Activated naive CD4-positive, alpha-beta T cell treated with anti-CD3 and anti-CD28 coated beads, Interleukin-2, amount 10 ng/mL, durations not matched to agents 7 days and 5 days (primary cell): Measurements from ENCODE around the gene MEIKIN.
"Not testable (repeated sequence)": the region's sequence is repeated elsewhere in the genome, so short reads cannot be mapped to it uniquely, and the experiment has no call there.

ENCODE experiments used
- CTCF ChIA-PET: fragments of 350-600 bp; sonication (Branson Sonifier 250); formaldehyde crosslinking; loops from one replicate; lab custom pipeline; 2021; ENCODE audit warnings: antibody characterized with exemption; lab: Charles Lee
- DNase-seq: peaks from one replicate; pipeline ENCODE4 v3.0.0-alpha.2; 2020
- H3K27ac Mint-ChIP-seq: one replicate; pipeline ENCODE4 v1.8.0; 2021; ENCODE audit warnings: mild to moderate bottlenecking, moderate library complexity, mixed read lengths
- H3K27me3 Mint-ChIP-seq: one replicate; pipeline ENCODE4 v1.8.0; 2021; ENCODE audit warnings: mild to moderate bottlenecking, mixed read lengths
- H3K36me3 Mint-ChIP-seq: one replicate; pipeline ENCODE4 v1.8.0; 2021; ENCODE audit warnings: mixed read lengths
- H3K4me1 Mint-ChIP-seq: one replicate; pipeline ENCODE4 v1.8.0; 2021; ENCODE audit warnings: mixed read lengths
- H3K4me3 Mint-ChIP-seq: one replicate; pipeline ENCODE4 v1.8.0; 2021; ENCODE audit warnings: mild to moderate bottlenecking, moderate library complexity, mixed read lengths
- H3K9me3 Mint-ChIP-seq: one replicate; pipeline ENCODE4 v1.8.0; 2021; ENCODE audit warnings: mixed read lengths

The MEIKIN gene

DNA sequence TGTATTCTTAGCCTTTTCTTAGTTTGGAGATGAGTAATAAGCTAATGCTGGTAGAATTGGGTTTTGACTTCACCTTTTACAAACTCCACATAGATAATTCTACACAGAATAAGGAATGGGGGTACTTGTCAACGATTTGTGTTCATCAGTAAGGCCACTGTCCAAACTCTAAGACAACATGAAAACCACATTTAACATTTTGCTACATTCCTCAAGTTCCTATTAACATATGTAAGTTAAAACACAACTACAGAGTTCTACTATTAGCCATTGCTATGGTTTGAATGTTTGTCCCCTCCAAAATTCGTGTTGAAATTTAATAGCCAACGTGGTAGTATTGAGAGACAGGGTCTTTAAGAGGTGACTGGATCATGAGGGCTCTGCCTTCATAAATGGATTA lies 31.9 kb downstream of the MEIKIN start:
- H3K27ac Mint-ChIP-seq = no peak overlapping the region
- H3K36me3 Mint-ChIP-seq = peaks cover 5% of the 10 kb centered on the region
- H3K27me3 Mint-ChIP-seq = peaks cover 13% of the 10 kb centered on the region
- H3K4me3 Mint-ChIP-seq = no peak overlapping the region
- no peak for DNase-seq
- peaks cover 9% of the 10 kb centered on the region for H3K9me3 Mint-ChIP-seq
- no peaks in the 10 kb centered on the region for H3K4me1 Mint-ChIP-seq
- CTCF ChIA-PET = no interaction called here

GRCh38 chr5:131906668-131907067 lies 38.8 kb downstream of the MEIKIN start:
- no peak overlapping the region for H3K4me3 Mint-ChIP-seq
- H3K9me3 Mint-ChIP-seq = peaks cover 65% of the 10 kb centered on the region
- peaks cover 54% of the 10 kb centered on the region for H3K36me3 Mint-ChIP-seq
- CTCF ChIA-PET = no interaction called here
- no peak overlapping the region for H3K27ac Mint-ChIP-seq
- H3K27me3 Mint-ChIP-seq = no peaks in the 10 kb centered on the region
- peaks cover 16% of the 10 kb centered on the region for H3K4me1 Mint-ChIP-seq
- no peak for DNase-seq

GRCh38 chr5:131902266-131902665 lies 43.2 kb downstream of the MEIKIN start:
- DNase-seq = peak; percentile 41
- peaks cover 70% of the 10 kb centered on the region for H3K36me3 Mint-ChIP-seq
- CTCF ChIA-PET, H3K4me3 Mint-ChIP-seq, H3K27me3 Mint-ChIP-seq: not testable (repeated sequence)
- H3K27ac Mint-ChIP-seq = peak overlapping the region; percentile 88
- H3K9me3 Mint-ChIP-seq = peaks cover 81% of the 10 kb centered on the region
- peaks cover 34% of the 10 kb centered on the region for H3K4me1 Mint-ChIP-seq

DNA sequence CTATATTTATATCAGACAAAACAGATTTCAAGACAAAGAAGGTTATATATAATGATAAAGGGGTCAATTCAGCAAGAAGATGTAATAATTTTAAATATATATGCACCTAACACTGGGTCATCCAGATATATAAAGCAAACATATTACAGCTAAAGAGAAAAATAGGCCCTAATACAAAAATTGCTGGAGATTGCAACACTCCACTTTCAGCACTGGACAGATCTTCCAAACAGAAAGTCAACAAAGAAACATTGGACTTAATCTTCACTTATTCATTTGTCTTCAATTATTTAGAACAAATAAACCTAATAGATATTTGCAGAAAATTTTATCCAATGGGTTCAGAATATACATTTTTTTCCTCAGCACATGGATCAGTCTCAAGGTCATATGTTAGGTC lies 45.8 kb downstream of the MEIKIN start:
- peaks cover 65% of the 10 kb centered on the region for H3K36me3 Mint-ChIP-seq
- no peak overlapping the region for H3K4me3 Mint-ChIP-seq
- H3K9me3 Mint-ChIP-seq = peaks cover 81% of the 10 kb centered on the region
- H3K27me3 Mint-ChIP-seq = peaks cover 10% of the 10 kb centered on the region
- H3K4me1 Mint-ChIP-seq = peaks cover 34% of the 10 kb centered on the region
- CTCF ChIA-PET = interaction anchor here (1.4 kb wide), 1 partner anchor 27 kb away, joined by 4 read pairs; no protein-coding TSS in a partner anchor
- peak overlapping the region; percentile 56 for H3K27ac Mint-ChIP-seq
- no peak for DNase-seq

GRCh38 chr5:131883984-131884383 lies 61.5 kb downstream of the MEIKIN start:
- no peak overlapping the region for H3K4me3 Mint-ChIP-seq
- H3K9me3 Mint-ChIP-seq = no peaks in the 10 kb centered on the region
- CTCF ChIA-PET = no interaction called here
- no peaks in the 10 kb centered on the region for H3K4me1 Mint-ChIP-seq
- no peaks in the 10 kb centered on the region for H3K36me3 Mint-ChIP-seq
- H3K27me3 Mint-ChIP-seq = peaks cover 14% of the 10 kb centered on the region
- no peak for DNase-seq
- H3K27ac Mint-ChIP-seq = no peak overlapping the region

- Mint-ChIP-seq H3K27ac (no peak overlapping the region), H3K36me3 (peaks cover 1% of the 10 kb centered on the region), H3K4me1 (no peaks in the 10 kb centered on the region), H3K4me3 (no peak overlapping the region), H3K9me3 (peaks cover 2% of the 10 kb centered on the region), H3K27me3 (peaks cover 7% of the 10 kb centered on the region)
- CTCF ChIA-PET = no interaction called here
- no peak for DNase-seq
Observed at GRCh38 chr5:131879705-131880104, 65.8 kb downstream of the MEIKIN start.

- Mint-ChIP-seq H3K9me3 (peaks cover 2% of the 10 kb centered on the region), H3K4me1 (no peaks in the 10 kb centered on the region), H3K27ac (no peak overlapping the region), H3K4me3 (no peak overlapping the region), H3K27me3 (no peaks in the 10 kb centered on the region), H3K36me3 (peaks cover 1% of the 10 kb centered on the region)
- CTCF ChIA-PET = no interaction called here
- no peak for DNase-seq
Observed at GRCh38 chr5:131877873-131878272, 67.6 kb downstream of the MEIKIN start.

DNA sequence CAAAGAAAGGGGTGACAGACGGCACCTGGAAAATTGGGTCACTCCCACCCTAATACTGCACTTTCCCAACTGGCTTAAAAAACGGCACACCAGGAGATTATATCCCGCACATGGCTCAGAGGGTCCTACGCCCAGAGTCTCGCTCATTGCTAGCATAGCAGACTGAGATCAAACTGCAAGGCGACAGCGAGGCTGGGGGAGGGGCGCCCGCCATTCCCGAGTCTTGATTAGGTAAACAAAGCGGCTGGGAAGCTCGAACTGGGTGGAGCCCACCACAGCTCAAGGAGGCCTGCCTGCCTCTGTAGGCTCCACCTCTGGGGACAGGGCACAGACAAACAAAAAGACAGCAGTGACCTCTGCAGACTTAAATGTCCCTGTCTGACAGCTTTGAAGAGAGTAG lies 74.2 kb downstream of the MEIKIN start:
- H3K4me1 Mint-ChIP-seq, CTCF ChIA-PET, H3K4me3 Mint-ChIP-seq, DNase-seq, H3K27ac Mint-ChIP-seq, H3K36me3 Mint-ChIP-seq, H3K27me3 Mint-ChIP-seq: not testable (repeated sequence)
- peaks cover 24% of the 10 kb centered on the region for H3K9me3 Mint-ChIP-seq

GRCh38 chr5:131867524-131867923 lies 77.9 kb downstream of the MEIKIN start:
- Mint-ChIP-seq H3K36me3 (peaks cover 8% of the 10 kb centered on the region), H3K27me3 (peaks cover 9% of the 10 kb centered on the region), H3K27ac (no peak overlapping the region), H3K9me3 (peaks cover 49% of the 10 kb centered on the region), H3K4me1 (no peaks in the 10 kb centered on the region), H3K4me3 (no peak overlapping the region)
- CTCF ChIA-PET = no interaction called here
- DNase-seq = no peak

DNA sequence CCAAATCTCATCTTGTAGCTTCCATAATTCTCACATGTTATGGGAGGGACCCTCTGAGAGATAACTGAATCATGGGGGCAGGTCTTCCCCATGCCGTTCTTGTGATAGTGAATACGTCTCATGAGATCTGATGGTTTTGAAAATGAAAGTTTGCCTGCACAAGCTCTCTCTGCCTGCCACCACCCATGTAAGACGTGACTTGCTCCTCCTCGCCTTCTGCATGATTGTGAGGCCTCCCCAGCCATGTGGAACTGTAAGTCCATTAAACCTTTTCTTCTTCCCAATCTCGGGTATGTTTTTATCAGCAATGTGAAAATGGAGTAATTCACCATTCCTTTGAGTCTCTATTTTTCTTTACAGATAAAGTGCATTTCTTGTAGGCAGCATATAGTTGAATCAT lies 81.8 kb downstream of the MEIKIN start:
- DNase-seq = no peak
- Mint-ChIP-seq H3K4me1 (no peaks in the 10 kb centered on the region), H3K36me3 (peaks cover 10% of the 10 kb centered on the region), H3K27me3 (peaks cover 13% of the 10 kb centered on the region), H3K27ac (no peak overlapping the region), H3K4me3 (no peak overlapping the region), H3K9me3 (peaks cover 54% of the 10 kb centered on the region)
- CTCF ChIA-PET = no interaction called here

GRCh38 chr5:131857388-131857787 lies 88.1 kb downstream of the MEIKIN start:
- H3K27ac Mint-ChIP-seq = no peak overlapping the region
- CTCF ChIA-PET = no interaction called here

GRCh38 chr5:131855452-131855851 lies 90.0 kb downstream of the MEIKIN start:
- DNase-seq = no peak
- H3K4me1 Mint-ChIP-seq = peaks cover 26% of the 10 kb centered on the region
- peaks cover 14% of the 10 kb centered on the region for H3K36me3 Mint-ChIP-seq
- CTCF ChIA-PET = interaction anchor here (0.6 kb wide), 1 partner anchor 285 kb away, joined by 3 read pairs; no protein-coding TSS in a partner anchor
- no peak overlapping the region for H3K4me3 Mint-ChIP-seq
- peaks cover 11% of the 10 kb centered on the region for H3K27me3 Mint-ChIP-seq
- H3K27ac Mint-ChIP-seq = no peak overlapping the region
- peaks cover 19% of the 10 kb centered on the region for H3K9me3 Mint-ChIP-seq

More at GRCh38 chr5:131857388-131857787, 88.1 kb downstream of the MEIKIN start:
- DNase-seq = no peak
- Mint-ChIP-seq H3K36me3 (peaks cover 12% of the 10 kb centered on the region), H3K4me1 (peaks cover 26% of the 10 kb centered on the region), H3K4me3 (no peak overlapping the region), H3K27me3 (peaks cover 10% of the 10 kb centered on the region), H3K9me3 (peaks cover 19% of the 10 kb centered on the region)

- H3K27me3 Mint-ChIP-seq = peaks cover 14% of the 10 kb centered on the region
- DNase-seq = peak; percentile 35
- peaks cover 16% of the 10 kb centered on the region for H3K36me3 Mint-ChIP-seq
- H3K27ac Mint-ChIP-seq = no peak overlapping the region
- CTCF ChIA-PET = no interaction called here
- peaks cover 26% of the 10 kb centered on the region for H3K4me1 Mint-ChIP-seq
- H3K9me3 Mint-ChIP-seq = peaks cover 18% of the 10 kb centered on the region
- no peak overlapping the region for H3K4me3 Mint-ChIP-seq
Observed at GRCh38 chr5:131854134-131854533, 91.3 kb downstream of the MEIKIN start.

GRCh38 chr5:131848662-131849061 lies 96.8 kb downstream of the MEIKIN start:
- H3K4me1 Mint-ChIP-seq = peaks cover 8% of the 10 kb centered on the region
- no peak overlapping the region for H3K27ac Mint-ChIP-seq
- peaks cover 55% of the 10 kb centered on the region for H3K9me3 Mint-ChIP-seq
- H3K4me3 Mint-ChIP-seq = no peak overlapping the region
- DNase-seq = no peak
- H3K27me3 Mint-ChIP-seq = peaks cover 10% of the 10 kb centered on the region
- CTCF ChIA-PET = no interaction called here
- peaks cover 32% of the 10 kb centered on the region for H3K36me3 Mint-ChIP-seq

GRCh38 chr5:131846536-131846935 lies 98.9 kb downstream of the MEIKIN start:
- peaks cover 54% of the 10 kb centered on the region for H3K9me3 Mint-ChIP-seq
- DNase-seq = no peak
- peaks cover 35% of the 10 kb centered on the region for H3K36me3 Mint-ChIP-seq
- no peak overlapping the region for H3K27ac Mint-ChIP-seq
- H3K27me3 Mint-ChIP-seq = peaks cover 10% of the 10 kb centered on the region
- CTCF ChIA-PET = no interaction called here
- H3K4me3 Mint-ChIP-seq = no peak overlapping the region
- H3K4me1 Mint-ChIP-seq = no peaks in the 10 kb centered on the region

GRCh38 chr5:131845828-131846227 lies 99.6 kb downstream of the MEIKIN start:
- no peak for DNase-seq
- Mint-ChIP-seq H3K4me3 (no peak overlapping the region), H3K27me3 (peaks cover 9% of the 10 kb centered on the region), H3K36me3 (peaks cover 34% of the 10 kb centered on the region), H3K9me3 (peaks cover 54% of the 10 kb centered on the region), H3K27ac (no peak overlapping the region), H3K4me1 (no peaks in the 10 kb centered on the region)
- CTCF ChIA-PET = no interaction called here
